ENCODE data around the gene PLEKHA4.
A peak's percentile ranks its signal among the peaks of the same experiment; 100 is the strongest.
"Not testable (repeated sequence)": the region's sequence is repeated elsewhere in the genome, so short reads cannot be mapped to it uniquely, and the experiment has no call there.

Gene PLEKHA4

DNA sequence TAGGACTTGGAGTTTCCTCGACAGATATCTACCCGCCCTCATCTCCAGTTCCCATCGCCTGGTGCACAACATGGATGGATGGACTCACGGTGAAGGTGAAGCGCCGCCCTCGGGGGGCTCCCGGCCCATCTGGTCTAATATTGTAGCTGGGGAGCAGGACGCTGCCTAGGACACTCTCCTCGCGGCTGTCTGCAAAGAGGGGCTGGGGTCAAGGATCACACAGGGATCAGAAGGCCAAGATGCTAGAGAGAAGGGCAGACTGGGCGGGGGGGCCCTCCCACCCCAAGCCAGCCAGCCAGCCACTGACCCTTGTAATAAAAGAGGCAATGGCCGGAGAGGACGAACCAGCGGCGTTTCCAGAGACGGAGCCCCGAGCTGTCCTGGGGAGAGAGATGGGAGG is 7.1 kb downstream of the PLEKHA4 start:
- no peak for DNase-seq

DNA sequence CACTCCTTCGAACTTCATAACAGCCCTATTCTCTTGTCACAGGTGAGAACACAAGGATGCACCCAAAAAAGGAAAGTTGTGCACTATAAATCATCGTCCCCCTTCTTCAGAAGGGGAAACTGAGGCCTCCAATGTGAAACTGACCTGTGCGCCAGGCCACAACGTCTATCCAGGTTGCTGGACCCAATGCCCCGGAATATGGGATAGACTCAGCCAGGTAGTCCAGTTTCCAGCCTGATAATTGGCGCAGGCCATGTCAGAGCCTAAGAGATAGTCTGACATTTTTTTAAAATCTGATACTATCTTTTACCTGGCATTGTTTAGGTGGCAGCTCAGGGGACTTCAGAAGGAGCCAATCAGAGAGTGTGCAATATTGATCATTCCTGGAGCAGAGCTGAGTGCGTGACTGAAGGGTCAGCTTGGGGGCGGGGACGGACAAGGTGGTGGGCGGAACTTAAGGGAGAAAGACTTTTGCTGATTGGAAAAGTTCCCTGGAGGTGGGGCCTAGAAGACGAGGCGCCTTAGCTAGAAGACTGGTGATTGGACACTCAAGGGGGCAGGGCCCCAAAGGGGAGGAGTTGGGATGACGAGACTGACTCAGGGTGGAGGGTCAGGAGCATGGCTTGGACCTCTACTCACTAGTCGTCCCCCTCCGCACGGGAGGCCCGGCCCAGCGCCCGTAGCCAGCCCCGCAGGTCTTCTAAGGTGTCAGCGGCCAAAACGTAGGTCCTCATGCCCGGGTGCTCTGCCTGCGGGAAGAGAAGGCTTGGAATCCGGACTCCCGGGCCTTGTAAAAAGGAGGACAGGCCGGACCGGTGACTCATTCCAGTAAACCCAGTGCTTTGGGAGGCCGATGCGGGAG is 8.5 kb downstream of the PLEKHA4 start:
- no peak for DNase-seq

DNA sequence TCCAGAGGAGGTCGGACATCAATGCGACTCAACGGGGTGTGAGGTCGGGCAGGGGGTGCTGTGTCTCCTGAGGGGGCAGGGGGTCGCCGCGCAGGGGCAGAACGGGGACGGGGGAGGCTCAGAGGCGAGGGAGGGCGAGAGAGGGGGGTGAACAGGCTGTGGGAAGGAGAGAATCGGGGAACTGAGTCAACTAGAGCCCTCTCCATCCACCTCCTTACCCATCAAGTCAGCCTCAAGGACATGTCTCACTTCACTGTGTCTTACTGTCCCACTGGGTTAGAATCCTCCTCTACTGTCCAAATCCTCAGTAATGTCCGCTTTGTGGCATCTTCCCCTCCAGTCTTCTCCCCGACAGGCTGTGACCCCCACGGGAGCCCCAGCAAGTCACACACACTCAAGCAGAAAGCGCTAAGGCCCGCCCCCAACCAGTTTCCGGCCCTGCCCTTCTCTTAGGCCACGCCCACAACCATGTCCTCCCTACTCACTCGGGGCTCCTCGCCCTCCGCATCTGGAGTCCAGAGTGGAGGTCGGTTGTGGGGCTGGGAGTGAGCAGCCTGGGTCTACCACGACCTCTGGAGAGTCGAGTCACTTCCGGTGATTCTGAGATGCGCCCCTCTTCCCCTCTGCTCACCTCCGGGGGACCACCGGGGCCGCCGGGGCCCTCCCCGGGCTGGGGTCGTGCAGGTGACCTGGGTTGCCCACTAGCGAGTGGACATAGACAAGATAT is 9.3 kb downstream of the PLEKHA4 start:
- no peak for DNase-seq

DNA sequence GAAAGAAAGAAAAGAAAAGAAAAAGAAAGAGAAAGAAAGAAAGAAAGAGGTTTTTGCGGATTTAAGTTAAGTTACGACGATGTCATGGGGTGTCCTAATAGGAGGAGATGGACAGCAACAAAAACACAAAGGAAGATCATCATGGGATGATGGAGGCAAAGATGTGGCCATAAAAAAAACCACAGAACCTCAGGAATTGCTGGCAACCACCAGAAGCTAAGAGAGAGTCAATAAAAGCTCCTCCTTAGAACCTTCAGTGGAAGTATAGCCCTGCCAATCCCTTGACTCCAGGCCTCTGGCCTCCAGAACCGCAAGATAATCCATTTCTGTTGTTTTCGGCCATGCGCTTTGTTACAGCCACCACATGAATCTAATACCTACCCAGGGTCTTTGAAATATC is 11.5 kb downstream of the PLEKHA4 start:
- DNase-seq: no peak

DNA sequence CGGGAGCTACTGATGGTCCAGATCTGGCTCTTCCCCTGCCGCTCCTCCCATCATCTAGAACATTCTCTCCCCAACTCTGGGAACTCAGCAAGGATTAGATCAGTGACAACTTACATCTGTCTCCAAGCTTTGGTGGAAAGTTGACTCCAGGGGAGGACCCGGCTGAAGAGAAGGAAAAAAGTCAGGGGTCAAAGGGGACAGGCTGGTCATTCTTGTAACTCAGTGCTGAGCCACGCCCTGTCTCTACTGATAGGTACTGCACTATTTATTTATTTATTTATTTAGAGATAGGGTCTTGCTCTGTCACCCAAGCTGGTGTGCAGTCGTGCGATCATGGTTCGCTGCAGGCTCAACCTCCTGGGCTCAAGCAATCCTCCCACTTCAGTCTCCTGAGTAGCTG is 14.3 kb downstream of the PLEKHA4 start:
- no peak for DNase-seq

DNA sequence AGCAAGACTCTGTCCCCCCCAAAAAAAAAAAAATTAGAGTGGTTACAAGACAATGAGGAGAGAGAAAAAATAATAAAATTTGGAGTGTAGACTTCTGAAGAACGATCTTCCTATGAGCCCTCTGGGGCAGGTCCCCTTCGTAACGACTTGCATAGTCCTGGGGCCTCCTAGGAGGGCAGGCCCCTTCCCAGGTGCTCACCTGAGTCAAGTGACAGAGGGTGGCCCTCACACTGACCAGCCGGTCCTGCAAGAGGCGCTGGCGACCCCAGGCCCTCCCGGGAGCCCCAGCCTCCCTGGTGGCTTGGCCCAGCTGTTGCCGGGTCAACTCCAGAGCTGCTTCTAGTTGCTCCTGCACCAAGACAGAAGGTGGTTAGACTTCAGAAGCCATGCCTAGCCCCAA is 14.9 kb downstream of the PLEKHA4 start:
- DNase-seq: no peak

DNA sequence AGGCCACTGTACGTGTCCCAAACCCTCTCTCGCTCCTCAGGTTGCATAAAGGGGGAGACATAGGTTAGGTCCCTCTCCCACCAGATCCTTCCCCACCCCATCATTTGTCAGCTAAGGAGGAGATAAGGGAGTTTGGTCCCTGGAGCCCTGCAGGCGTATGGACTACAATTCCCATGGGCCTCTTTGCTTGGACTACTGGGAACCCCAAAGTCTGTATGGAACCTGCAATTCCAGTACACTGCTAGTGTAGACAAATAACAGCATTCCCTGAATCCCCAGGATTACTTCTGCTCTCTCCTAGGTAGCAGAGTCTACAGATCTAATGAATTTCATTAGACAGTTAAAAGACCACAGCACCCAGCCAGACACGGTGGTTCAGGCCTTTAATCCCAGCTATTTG is 16.1 kb downstream of the PLEKHA4 start:
- no peak for DNase-seq

DNA sequence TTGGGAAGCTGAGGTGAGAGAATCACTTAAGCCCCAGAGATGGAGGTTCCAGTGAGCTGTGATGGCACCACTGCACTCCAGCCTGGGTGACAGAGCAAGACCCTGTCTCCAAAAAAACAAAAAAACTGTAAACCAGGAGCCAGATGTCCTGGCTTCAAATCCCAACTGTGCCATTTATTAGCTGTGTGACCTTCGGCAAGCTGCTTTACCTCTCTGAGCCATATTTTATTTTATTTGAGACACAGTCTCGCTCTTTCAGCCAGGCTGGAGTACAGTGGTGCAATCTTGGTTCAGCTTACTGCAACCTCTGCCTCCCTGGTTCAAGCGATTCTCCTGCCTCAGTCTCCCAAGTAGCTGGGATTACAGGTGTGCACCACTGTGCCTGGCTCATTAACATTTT is 21.8 kb downstream of the PLEKHA4 start:
- not testable (repeated sequence) for DNase-seq

DNA sequence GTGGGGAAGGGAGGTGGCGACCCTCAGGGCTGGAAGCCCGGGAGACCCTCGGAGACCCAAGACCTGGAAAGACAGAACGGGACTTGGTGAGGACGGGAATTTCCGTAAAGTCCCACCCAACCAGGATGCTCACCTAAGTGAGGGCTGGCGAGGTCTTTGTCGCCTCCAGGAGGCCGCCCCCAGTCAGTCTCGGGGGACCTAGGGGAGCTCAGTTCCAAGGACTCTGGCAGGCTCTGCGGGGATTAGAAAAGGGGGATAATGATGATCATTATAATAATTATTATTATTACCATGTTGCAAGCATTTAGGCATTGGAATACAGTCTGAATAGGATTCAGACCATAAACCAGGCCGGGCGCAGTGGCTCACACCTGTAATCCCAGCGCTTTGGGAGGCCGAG is 23.0 kb downstream of the PLEKHA4 start:
- DNase-seq: no peak

DNA sequence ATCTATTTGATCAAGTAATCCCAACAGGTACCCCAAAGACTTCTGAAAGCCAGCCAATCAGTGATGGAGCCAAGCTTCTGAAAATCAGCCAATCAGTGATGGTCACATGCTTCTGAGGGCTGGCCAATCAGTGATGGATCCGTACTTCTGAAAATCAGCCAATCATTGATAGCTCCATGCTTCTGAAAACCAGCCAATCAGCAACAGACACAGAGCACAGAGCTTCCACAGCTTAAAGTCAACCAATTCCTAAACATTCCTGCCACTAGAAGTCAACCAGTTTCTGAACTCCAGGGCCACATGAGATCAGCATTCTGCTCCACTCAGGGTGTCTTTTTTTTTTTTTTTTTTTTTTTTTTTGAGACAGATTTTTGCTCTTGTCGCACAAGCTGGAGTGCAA is 23.9 kb downstream of the PLEKHA4 start:
- no peak for DNase-seq

DNA sequence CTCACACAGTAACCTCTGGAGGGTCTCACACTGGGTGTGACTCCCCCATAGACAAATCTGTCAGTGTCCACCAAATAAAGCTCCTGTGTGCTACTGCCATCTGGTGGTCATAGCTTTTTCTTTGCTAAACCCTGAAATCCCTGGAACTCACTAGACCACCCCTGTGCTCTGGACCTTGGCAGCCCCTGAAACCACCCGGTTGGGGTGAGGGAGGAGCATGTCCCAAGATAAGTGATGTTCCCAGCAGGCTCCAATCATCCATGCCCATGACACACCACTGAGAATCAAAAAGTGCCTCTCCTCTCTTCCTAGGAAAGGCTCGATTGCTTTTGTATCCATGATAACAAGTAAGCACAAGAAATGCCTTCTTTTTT is 25.6 kb downstream of the PLEKHA4 start:
- DNase-seq: peak; percentile 31

DNA sequence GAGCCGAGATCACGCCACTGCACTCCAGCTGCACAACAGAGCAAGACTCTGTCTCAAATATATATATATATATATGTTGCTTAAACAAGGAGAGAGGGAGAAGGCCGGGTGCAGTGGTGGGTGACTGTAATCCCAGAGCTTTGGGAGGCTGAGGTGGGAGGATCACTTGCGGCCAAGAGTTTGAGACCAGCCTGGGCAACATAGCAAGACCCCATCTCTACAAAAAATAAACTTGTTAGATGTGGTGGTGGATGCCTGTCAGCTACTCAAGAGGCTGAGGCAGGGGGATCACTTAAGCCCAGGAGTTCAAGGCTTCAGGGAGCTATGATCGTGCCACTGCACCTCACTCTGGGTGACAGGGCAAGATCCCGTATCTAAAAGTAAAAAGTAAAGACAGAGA is 26.8 kb downstream of the PLEKHA4 start:
- DNase-seq: no peak

DNA sequence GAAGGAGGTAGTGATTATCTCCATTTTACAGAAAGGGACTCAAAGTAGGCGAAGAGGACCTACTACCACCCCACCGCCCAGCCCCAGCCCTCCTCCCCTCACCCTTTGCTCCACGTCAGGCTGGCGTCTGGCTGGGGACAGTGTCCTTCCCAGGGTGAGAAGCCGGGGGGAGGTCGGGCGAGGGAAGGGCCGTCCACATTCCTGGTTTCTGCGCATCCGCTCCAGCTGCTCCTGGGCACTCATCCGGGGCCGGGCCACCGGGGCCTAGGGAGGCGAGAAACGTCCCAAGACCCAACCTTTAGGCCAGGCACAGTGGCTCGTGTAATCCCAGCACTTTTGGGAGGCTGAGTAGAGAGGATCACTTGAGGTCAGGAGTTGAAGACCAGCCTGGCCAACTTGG is 27.4 kb downstream of the PLEKHA4 start:
- DNase-seq: no peak

DNA sequence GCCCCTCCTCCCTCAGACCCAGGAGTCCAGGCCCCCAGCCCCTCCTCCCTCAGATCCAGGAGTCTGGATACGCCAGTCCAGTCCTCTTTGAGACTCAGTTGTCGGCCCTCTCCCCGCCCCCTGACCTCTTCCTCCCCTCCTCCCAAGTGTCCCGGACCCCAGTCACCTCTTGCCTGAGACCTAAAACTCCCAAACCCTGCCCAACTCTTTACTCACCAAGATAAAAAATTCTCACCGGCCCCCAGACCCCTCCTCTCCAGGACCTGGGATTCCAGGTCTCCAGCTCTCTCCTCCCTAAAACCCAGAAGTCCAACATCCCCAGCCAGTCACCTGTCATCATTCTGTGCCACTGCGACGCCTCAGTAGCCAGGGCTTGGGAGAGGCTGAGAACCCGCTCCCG is 30.7 kb downstream of the PLEKHA4 start:
- no peak for DNase-seq

DNA sequence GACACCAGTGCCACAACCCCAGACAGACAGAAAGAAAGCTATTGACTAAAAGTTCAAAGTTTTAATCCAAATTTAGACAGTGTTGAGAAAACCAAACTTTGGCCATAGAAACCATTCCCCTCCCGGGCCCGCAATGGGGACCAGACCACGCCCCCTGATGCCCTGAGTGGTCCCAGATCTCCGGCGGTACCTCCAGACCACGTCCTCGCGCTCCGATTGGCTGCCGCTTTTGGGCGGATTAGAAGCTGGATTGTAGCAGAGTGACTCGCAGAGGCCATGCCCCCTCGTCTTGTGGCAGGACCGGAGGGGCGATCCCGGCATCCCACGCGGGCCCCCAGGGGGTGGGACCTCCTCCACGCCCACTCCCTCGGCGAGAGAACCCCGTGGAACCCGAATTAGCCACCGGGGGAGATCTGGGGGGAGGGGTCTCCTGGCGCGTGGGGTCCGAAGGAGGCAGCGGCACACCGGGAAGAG is 31.3 kb downstream of the PLEKHA4 start:
- DNase-seq: peak; percentile 32

DNA sequence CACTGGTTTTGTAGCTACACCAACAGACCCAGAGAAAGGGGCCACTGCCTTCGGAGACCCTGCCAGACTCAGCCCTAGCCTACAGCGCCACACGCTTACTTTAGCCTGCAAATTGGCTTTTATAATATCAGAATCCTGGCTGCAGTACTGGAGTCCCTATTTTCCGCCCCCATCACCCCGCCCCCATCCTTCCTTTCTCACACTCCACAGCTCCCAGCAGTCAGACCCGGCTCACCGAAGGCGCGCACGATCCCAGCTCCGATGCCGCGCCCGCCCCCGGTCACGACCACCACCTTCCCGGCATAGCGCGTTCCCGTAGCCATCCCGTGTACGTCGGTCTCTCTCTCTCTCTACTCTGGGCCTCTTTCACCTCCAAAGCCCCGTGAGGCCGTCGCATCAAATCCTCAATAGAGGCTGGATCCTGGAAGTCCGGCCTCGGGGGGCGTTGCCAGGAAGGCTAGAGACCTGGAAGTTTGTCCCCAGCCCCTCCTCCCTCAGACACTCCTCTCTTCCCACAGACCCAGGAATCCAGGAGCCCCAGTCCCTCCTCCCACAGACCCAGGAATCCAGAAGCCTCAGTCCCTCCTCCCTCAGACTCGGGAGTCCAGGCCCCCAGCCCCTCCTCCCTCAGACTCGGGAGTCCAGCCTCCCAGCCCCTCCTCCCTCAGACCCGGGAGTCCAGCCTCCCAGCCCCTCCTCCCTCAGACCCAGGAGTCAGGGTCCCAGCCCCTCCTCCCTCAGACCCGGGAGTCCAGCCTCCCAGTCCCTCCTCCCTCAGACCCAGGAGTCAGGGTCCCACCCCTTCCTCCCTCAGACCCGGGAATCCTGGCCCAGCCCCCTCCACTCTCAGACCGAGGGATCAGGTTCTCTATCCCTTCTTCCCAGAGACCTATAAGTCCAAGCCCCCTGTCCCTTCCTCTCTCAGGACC is 32.1 kb downstream of the PLEKHA4 start, which contains the start of gene HSD17B14:
HSD17B14 (minus strand) TSS at position 403 of the 929 bp plus-strand sequence; CDS start at position 323, 80 bp downstream.
- no peak for DNase-seq

DNA sequence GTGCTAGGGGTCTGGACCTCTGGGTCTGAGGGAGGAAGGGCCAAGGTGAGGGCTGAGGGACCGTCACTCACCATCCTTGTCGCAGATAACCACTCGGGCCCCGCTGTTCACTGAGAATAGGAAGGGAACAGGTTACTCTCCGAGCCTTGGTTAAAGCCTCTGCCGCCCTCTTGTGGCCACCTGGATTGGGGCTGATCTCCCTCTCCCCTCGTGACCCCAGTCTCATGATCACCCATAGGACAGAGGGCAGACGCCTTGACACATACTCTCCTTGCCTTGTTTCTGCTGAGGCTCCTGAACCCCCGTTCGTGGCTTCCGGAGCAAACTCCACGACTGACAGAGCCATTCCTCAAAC is 32.7 kb downstream of the PLEKHA4 start:
- peak; percentile 82 for DNase-seq

DNA sequence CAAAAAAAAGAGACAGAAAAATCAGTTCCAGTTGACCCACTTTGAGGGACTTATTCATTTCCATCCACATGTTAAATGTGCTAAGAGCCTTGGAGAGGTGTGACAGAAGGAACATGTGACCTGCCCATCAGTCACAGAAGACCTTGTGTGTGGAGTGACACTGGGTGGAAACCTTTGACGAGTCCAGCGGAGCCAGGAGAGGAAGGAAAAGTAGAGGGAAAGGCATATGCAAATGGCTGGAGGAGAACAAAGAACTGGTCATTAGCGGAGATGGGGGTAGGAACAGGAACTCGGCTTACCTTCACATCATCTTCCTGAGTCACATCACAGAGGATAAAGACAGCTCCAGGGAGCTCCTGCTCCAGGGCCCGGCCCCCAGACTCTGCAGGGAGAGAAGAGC is 34.4 kb downstream of the PLEKHA4 start:
- DNase-seq: no peak

DNA sequence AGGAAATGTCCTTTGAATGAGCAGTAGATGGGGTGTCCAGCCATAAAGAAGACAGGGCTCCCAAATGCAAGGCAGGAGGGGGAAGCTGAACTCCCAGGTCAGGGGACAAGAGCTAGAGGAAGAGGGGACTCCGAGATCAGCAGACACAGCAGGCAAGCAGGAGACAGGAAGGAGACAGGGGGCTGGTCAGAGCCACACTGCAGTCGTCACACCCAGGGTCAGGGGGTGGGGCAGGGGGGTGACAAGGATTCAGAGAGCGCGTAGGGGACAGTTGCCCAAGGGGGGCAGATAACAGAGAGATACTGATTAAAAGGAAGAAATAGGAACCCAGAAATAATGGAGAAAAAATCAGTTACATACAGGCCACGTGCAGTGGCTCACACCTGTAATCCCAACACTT is 35.4 kb downstream of the PLEKHA4 start:
- no peak for DNase-seq

DNA sequence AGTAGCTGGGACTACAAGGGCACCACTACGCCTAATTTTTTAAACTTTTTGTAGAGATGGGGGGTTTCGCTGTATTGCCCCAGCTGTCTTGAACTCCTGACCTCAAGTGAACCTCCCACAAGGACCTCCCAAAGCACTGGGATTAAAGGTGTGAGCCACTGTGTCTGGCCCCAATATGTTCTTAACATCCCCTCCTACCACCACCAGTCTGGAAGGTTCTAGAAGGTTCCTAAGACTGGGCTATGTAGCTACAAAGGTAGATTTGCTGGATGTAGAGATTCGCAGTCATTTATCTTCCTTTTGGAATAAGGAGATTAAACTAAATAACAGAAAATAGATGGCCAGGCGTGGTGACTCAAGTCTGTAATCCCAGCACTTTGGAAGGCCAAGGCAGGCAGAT is 37.5 kb downstream of the PLEKHA4 start:
- no peak for DNase-seq

DNA sequence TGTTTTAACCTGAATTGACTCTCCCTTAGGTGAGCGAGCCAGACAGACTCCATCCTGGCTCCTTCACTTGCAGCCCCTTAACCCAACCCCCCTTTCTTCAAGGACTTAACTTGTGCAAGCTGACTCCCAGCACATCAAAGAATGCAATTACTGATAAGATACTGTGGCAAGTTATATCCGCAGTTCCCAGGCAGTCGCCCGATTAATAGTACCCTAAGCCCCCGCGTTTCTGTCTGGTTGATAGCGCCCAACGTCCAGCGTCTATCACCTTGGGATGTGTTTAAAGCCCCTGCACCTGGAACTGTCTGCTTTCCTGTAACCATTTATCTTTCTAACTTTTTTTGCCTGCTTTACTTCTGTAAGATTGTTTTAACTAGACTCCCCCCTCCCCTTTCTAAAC is 38.3 kb downstream of the PLEKHA4 start:
- no peak for DNase-seq

DNA sequence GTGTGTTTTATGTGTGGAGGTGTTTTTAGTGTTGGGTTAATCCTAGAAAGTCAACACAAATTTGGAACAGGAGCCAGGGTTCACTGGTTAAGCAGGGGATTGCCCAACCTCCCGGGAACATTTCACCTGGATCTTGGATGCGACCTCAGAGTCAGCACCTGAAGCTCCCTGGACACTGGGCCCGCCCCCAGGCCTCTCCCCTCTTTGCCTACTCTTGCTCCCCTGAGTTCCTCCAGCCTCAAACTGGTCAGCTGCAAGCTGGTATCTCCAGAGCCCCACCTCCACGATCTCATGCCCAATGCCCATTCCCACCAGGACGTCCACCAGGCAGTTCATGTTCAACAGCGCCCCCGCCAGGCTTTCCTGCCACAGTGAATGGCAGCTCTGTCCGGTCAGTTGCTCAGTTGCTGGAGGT is 41.8 kb downstream of the PLEKHA4 start:
- no peak for DNase-seq

DNA sequence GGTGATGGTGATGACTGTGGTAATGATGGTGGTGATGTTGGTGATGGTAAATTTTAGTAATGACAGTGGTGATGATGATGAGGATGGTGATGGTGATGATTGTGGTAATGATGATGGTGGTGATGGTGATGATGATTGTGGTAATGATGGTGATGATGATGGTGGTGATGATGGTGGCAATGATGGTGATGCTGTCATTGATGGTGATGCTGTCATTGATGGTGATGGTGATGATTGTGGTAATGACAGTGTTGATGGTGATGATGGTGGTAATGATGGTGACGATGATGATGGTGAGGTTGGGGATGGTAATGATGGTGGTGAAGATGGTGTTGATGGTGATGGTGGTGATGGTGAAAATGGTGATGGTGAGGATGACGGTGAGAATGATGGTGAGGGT is 45.9 kb downstream of the PLEKHA4 start:
- DNase-seq: no peak
